Glutamatergic neuron (in vitro differentiated cells): ENCODE measurements around the gene GNB5. TPM values are rescaled to one million over a fixed set of nuclear protein-coding genes. Genes with fewer than 3 reads are reported as not detected.

Experiments
- DNase-seq: peaks from one replicate; pipeline ENCODE4 v3.0.0; 2022
- H3K27ac Mint-ChIP-seq: one replicate; pipeline ENCODE4 v1.8.0; 2020; ENCODE audit warnings: mild to moderate bottlenecking, mixed read lengths, inconsistent platforms; ENCODE audit not compliant: unreplicated experiment
- H3K27me3 Mint-ChIP-seq: one replicate; pipeline ENCODE4 v1.8.0; 2020; ENCODE audit warnings: mild to moderate bottlenecking, moderate library complexity, mixed read lengths, inconsistent platforms; ENCODE audit not compliant: unreplicated experiment
- H3K36me3 Mint-ChIP-seq: one replicate; pipeline ENCODE4 v1.8.0; 2020; ENCODE audit warnings: mild to moderate bottlenecking, mixed read lengths, inconsistent platforms; ENCODE audit not compliant: unreplicated experiment
- H3K4me1 Mint-ChIP-seq: one replicate; pipeline ENCODE4 v1.8.0; 2020; ENCODE audit warnings: mild to moderate bottlenecking, low read depth, mixed read lengths, inconsistent platforms; ENCODE audit not compliant: unreplicated experiment
- H3K4me3 Mint-ChIP-seq: one replicate; pipeline ENCODE4 v1.8.0; 2020; ENCODE audit warnings: mild to moderate bottlenecking, mixed read lengths, inconsistent platforms; ENCODE audit not compliant: unreplicated experiment
- H3K9me3 Mint-ChIP-seq: one replicate; pipeline ENCODE4 v1.8.0; 2020; ENCODE audit warnings: mild to moderate bottlenecking, moderate library complexity, mixed read lengths, inconsistent platforms; ENCODE audit not compliant: unreplicated experiment
- CTCF ChIP-seq: fragments of 200-600 bp; sonication (generic); IDR thresholded peaks from one replicate; pipeline ENCODE4 v1.5.0; 2021; ENCODE audit not compliant: partially characterized antibody, unreplicated experiment
- total RNA-seq: library from RNA; stranded (reverse); fragmentation: NEBNext Ultra II Directional; extraction: Animal tissue kit (Norgen Biotek cat#: 25700); gene quantifications from one replicate; pipeline ENCODE4 v1.2.1, GENCODE V29; 2021; ENCODE audit not compliant: unreplicated experiment

Gene GNB5
- total RNA-seq, 1 donor from 2014 or later: 28.4 TPM

- peaks cover 7% of the 10 kb centered on the region for H3K4me1 Mint-ChIP-seq
- no peak for TF ChIP-seq CTCF
- no peak overlapping the region for H3K27ac Mint-ChIP-seq
- DNase-seq: no peak
- no peak overlapping the region for H3K4me3 Mint-ChIP-seq
- no peaks in the 10 kb centered on the region for H3K36me3 Mint-ChIP-seq
- H3K9me3 Mint-ChIP-seq: peaks cover 3% of the 10 kb centered on the region
- H3K27me3 Mint-ChIP-seq: peaks cover 3% of the 10 kb centered on the region
These were observed 36.0 kb downstream of the GNB5 start for GRCh38 chr15:52154896-52155865.

- TF ChIP-seq CTCF: no peak
- Mint-ChIP-seq H3K4me3 (no peak overlapping the region), H3K9me3 (no peaks in the 10 kb centered on the region), H3K27ac (no peak overlapping the region), H3K36me3 (no peaks in the 10 kb centered on the region), H3K27me3 (peaks cover 5% of the 10 kb centered on the region), H3K4me1 (peaks cover 7% of the 10 kb centered on the region)
- no peak for DNase-seq
These were observed 37.0 kb downstream of the GNB5 start for GRCh38 chr15:52153900-52154895.

GRCh38 chr15:52151353-52151752 is 39.8 kb downstream of the GNB5 start:
- Mint-ChIP-seq H3K36me3 (no peaks in the 10 kb centered on the region), H3K4me3 (no peak overlapping the region), H3K9me3 (no peaks in the 10 kb centered on the region), H3K27ac (no peak overlapping the region), H3K4me1 (peaks cover 10% of the 10 kb centered on the region), H3K27me3 (peaks cover 2% of the 10 kb centered on the region)
- no peak for DNase-seq
- no peak for TF ChIP-seq CTCF

GRCh38 chr15:52150871-52151270 is 40.3 kb downstream of the GNB5 start:
- Mint-ChIP-seq H3K27ac (no peak overlapping the region), H3K4me1 (peaks cover 10% of the 10 kb centered on the region), H3K9me3 (no peaks in the 10 kb centered on the region), H3K27me3 (peaks cover 2% of the 10 kb centered on the region), H3K4me3 (no peak overlapping the region), H3K36me3 (no peaks in the 10 kb centered on the region)
- no peak for DNase-seq
- TF ChIP-seq CTCF: no peak
